OCI-LY1 (cell line): ENCODE measurements around the gene UBLCP1.
"Not testable (repeated sequence)": the region's sequence is repeated elsewhere in the genome, so short reads cannot be mapped to it uniquely, and the experiment has no call there.

Experiments used
- H2AFZ ChIP-seq: fragments of 200-600 bp; sonication (generic), shearing (Covaris generic); 2 replicates; pipeline ENCODE4 v1.6.0; 2014; ENCODE audit warnings: antibody characterized with exemption, mild to moderate bottlenecking, low read length
- H3F3A ChIP-seq: fragments of 200-600 bp; sonication (generic), shearing (Covaris generic); 2 replicates; pipeline ENCODE4 v1.6.0; 2014; ENCODE audit warnings: mild to moderate bottlenecking, antibody characterized with exemption, low read length, moderate library complexity; ENCODE audit not compliant: insufficient read depth
- H3K27ac ChIP-seq: fragments of 200-600 bp; sonication (generic); 2 replicates; pipeline ENCODE4 v1.5.1; 2014; ENCODE audit warnings: low read length, mixed run types, mild to moderate bottlenecking, low read depth; ENCODE audit not compliant: poor library complexity, severe bottlenecking
- H3K27me3 ChIP-seq: fragments of 200-600 bp; sonication (generic); 2 replicates; pipeline ENCODE4 v1.6.0; 2014; ENCODE audit warnings: antibody characterized with exemption, mild to moderate bottlenecking, low read length, moderate library complexity; ENCODE audit not compliant: insufficient read depth
- H3K36me3 ChIP-seq: fragments of 200-600 bp; sonication (generic); 2 replicates; pipeline ENCODE4 v1.6.1; 2014; ENCODE audit warnings: mild to moderate bottlenecking, antibody characterized with exemption, low read length, moderate library complexity, mixed read lengths; ENCODE audit not compliant: insufficient read depth
- H3K4me1 ChIP-seq: fragments of 200-600 bp; sonication (generic); 2 replicates; pipeline ENCODE4 v1.5.1; 2014; ENCODE audit warnings: mild to moderate bottlenecking, low read length, moderate library complexity; ENCODE audit not compliant: insufficient read depth, severe bottlenecking
- H3K4me2 ChIP-seq: fragments of 200-600 bp; sonication (generic), shearing (Covaris generic); 2 replicates; pipeline ENCODE4 v1.6.1; 2014; ENCODE audit warnings: low read length
- H3K4me3 ChIP-seq: fragments of 200-600 bp; sonication (generic); 2 replicates; pipeline ENCODE4 v1.5.1; 2014; ENCODE audit warnings: low read length, low read depth, mild to moderate bottlenecking, mixed read lengths; ENCODE audit not compliant: poor library complexity, severe bottlenecking
- H3K79me2 ChIP-seq: fragments of 200-600 bp; shearing (Covaris generic); 2 replicates; pipeline ENCODE4 v1.6.1; 2016; ENCODE audit warnings: mixed run types, low read length, mixed read lengths; ENCODE audit not compliant: insufficient read depth
- H3K9ac ChIP-seq: fragments of 200-600 bp; sonication (generic), shearing (Covaris generic); 2 replicates; pipeline ENCODE4 v1.6.1; 2014; ENCODE audit warnings: mild to moderate bottlenecking, low read length, mixed read lengths
- H3K9me2 ChIP-seq: fragments of 200-600 bp; sonication (generic), shearing (Covaris generic); 2 replicates; pipeline ENCODE4 v1.6.1; 2014; ENCODE audit warnings: low read depth, mild to moderate bottlenecking, low read length, mixed read lengths
- H3K9me3 ChIP-seq: fragments of 200-600 bp; shearing (Covaris generic); 2 replicates; pipeline ENCODE4 v1.6.1; 2014; ENCODE audit warnings: low read length, mixed read lengths
- H4K20me1 ChIP-seq: fragments of 200-600 bp; sonication (generic), shearing (Covaris generic); 2 replicates; pipeline ENCODE4 v1.6.0; 2016; ENCODE audit warnings: mild to moderate bottlenecking, low read length; ENCODE audit not compliant: insufficient read depth
- CTCF ChIP-seq: fragments of 200-600 bp; sonication (generic), shearing (Covaris generic); IDR thresholded peaks from 2 replicates; pipeline ENCODE4 v1.5.1; 2017; ENCODE audit warnings: mild to moderate bottlenecking, antibody characterized with exemption, low read length, moderate library complexity, mixed read lengths
- EZH2 ChIP-seq: fragments of 200-600 bp; sonication (generic), shearing (Covaris generic); IDR thresholded peaks from 2 replicates; pipeline ENCODE4 v1.8.0; 2017; ENCODE audit warnings: borderline replicate concordance, mixed run types, mild to moderate bottlenecking, antibody characterized with exemption, low read length, moderate library complexity, mixed read lengths

The UBLCP1 gene

GRCh38 chr5:159226451-159226850 is 36.6 kb upstream of the UBLCP1 start:
- Histone ChIP-seq H3K4me1 (no peaks in the 10 kb centered on the region), H3F3A (no peaks in the 10 kb centered on the region), H4K20me1 (no peaks in the 10 kb centered on the region), H2AFZ (no peak overlapping the region), H3K27me3 (no peaks in the 10 kb centered on the region), H3K4me2 (no peak overlapping the region), H3K9me3 (no peaks in the 10 kb centered on the region), H3K4me3 (no peak overlapping the region), H3K9ac (no peak overlapping the region), H3K36me3 (no peaks in the 10 kb centered on the region), H3K27ac (no peak overlapping the region), H3K79me2 (no peaks in the 10 kb centered on the region), H3K9me2 (no peaks in the 10 kb centered on the region)
- no peak for TF ChIP-seq EZH2
- no peak for TF ChIP-seq CTCF

DNA sequence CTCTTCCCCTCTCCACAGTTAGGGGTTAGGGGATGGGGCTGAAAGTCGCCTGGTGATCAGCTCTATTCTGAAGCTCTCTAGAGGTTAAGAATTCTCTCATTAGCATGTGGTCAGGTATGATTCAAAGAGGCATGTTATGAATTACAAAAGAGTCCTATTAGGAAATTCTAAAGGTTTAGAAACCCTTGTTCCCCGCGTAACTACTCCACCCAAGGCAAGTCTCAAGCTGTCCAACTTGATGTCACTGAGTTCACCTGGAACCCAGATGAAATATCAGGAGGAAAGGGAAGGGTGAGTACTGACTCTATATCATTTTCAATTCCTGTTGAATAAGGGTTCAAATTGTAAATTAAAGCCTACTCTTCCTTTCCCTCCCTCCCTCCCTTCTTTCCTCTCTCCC is 35.6 kb upstream of the UBLCP1 start:
- Histone ChIP-seq H3K79me2 (no peaks in the 10 kb centered on the region), H3K36me3 (no peaks in the 10 kb centered on the region), H3K4me1 (no peaks in the 10 kb centered on the region), H2AFZ (no peak overlapping the region), H3K27ac (no peak overlapping the region), H4K20me1 (no peaks in the 10 kb centered on the region), H3K9me2 (no peaks in the 10 kb centered on the region), H3K4me2 (no peak overlapping the region), H3K9me3 (no peaks in the 10 kb centered on the region), H3F3A (no peaks in the 10 kb centered on the region), H3K27me3 (no peaks in the 10 kb centered on the region), H3K4me3 (no peak overlapping the region), H3K9ac (no peak overlapping the region)
- no peak for TF ChIP-seq EZH2
- no peak for TF ChIP-seq CTCF

- not testable (repeated sequence) for H3K9me3 ChIP-seq, H3K9me2 ChIP-seq, H3K4me1 ChIP-seq, H2AFZ ChIP-seq, H3F3A ChIP-seq, H3K27me3 ChIP-seq, H3K27ac ChIP-seq, H3K9ac ChIP-seq, H4K20me1 ChIP-seq, H3K4me2 ChIP-seq, H3K79me2 ChIP-seq, H3K4me3 ChIP-seq, H3K36me3 ChIP-seq
These were observed 35.0 kb upstream of the UBLCP1 start for GRCh38 chr5:159228097-159228496.

- Histone ChIP-seq H3F3A (no peaks in the 10 kb centered on the region), H3K79me2 (no peaks in the 10 kb centered on the region), H3K27me3 (no peaks in the 10 kb centered on the region), H3K4me1 (no peaks in the 10 kb centered on the region), H3K9ac (no peak overlapping the region), H2AFZ (no peak overlapping the region), H4K20me1 (no peaks in the 10 kb centered on the region), H3K27ac (no peak overlapping the region), H3K4me2 (no peak overlapping the region), H3K9me3 (no peaks in the 10 kb centered on the region), H3K36me3 (no peaks in the 10 kb centered on the region), H3K4me3 (no peak overlapping the region), H3K9me2 (no peaks in the 10 kb centered on the region)
- TF ChIP-seq EZH2: no peak
- no peak for TF ChIP-seq CTCF
These were observed 32.4 kb upstream of the UBLCP1 start for GRCh38 chr5:159230657-159231056.
